GM19463 (cell line): ENCODE results near the gene REEP6.
"Not testable (repeated sequence)": the region's sequence is repeated elsewhere in the genome, so short reads cannot be mapped to it uniquely, and the experiment has no call there.

Experiments used
- ATAC-seq: cut with Tn5 transposase; IDR thresholded peaks from one replicate; pipeline ENCODE4 v1.9.1; 2021; ENCODE audit warnings: mild to moderate bottlenecking, moderate library complexity; ENCODE audit not compliant: unreplicated experiment

Gene REEP6

GRCh38 chr19:1522061-1522460 is 31.1 kb downstream of the REEP6 start:
- ATAC-seq, result no peak

- ATAC-seq, result no peak
These were observed 31.9 kb downstream of the REEP6 start for GRCh38 chr19:1522838-1523237.

GRCh38 chr19:1523412-1524286 is 32.7 kb downstream of the REEP6 start, which contains the start of gene PLK5:
Gene PLK5 (plus strand): TSS chr19:1524077. CDS start chr19:1526997, 2,920 bp downstream.
- no peak for ATAC-seq

- no peak for ATAC-seq
These were observed 33.4 kb downstream of the REEP6 start for GRCh38 chr19:1524287-1524971.

- ATAC-seq, result no peak
These were observed 34.0 kb downstream of the REEP6 start for GRCh38 chr19:1524972-1525325.

DNA sequence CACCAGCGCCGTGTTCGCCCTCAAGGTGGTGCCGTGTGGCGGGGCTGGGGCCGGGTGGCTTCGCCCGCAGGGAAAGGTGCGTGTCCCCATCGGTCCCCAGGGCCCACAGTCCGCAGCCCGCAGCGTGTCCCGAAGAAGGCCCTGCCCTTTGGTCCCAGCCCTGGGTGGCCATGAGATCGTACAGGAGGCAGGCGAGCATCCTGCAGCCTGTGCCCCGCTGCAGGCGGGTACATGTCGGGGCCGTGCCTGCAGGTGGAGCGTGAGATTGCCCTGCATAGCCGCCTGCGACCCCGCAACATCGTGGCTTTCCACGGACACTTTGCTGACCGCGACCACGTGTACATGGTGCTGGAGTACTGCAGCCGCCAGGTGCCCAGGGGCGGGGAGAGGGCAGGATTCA is 34.4 kb downstream of the REEP6 start:
- no peak for ATAC-seq

DNA sequence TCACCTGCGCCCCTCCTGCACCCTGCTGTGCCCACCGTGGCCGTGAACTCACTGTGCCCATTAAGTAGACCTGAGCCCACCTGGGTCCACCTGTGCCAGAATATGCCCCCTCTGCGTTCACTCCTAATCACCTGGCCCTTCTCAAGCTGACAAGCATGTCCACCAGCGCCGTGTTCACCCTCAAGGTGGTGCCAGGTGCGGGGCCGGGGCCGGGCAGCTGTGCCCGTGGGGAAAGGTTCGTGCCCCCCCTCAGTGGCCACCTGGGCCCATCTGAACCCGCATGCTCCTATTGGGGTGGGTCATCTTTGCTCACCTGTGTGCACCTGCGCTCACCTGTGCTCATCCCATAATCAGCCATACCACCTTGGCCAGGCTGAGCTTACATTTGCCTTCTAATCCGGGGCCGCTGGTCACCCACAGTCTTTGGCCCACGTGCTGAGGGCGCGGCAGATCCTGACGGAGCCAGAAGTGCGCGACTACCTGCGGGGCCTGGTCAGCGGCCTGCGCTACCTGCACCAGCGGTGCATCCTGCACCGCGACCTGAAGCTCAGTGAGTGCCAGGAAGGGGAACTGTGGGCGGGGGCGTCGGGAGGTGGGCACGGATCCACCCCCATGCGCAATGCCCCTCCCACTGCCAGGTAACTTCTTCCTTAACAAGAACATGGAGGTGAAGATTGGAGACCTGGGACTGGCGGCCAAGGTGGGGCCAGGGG is 35.2 kb downstream of the REEP6 start:
- ATAC-seq, result no peak

DNA sequence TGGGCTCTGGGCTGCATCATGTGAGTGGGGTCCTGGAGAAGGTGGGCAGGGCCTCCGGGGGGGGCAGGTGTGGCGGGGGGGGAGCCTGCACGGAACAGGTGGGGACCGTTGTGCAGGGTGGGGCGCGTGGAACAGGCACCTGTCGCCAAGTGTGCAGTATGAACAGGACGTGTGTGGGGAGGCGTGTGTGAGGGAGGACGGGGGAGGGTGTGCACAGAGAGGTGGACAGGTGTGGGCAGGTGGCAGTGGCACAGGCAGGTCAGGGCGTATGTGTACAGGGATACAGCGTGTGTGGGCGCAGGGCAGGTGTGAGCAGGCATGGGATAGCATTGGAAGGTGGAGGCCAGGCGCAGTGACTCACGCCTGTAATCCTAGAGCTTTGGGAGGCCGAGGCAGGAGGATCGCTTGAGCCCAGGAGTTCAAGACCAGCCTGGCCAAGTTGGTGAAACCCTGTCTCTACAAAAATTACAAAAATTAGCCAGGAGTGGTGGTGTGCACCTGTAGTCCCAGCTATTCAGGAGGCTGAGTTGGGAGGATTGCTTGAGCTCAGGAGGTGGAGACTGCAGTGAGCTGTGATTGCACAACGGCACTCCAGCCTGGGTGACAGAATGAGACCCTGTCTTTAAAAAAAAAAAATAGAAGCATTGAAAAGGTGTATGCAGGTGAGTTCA is 36.1 kb downstream of the REEP6 start:
- ATAC-seq, result no peak

DNA sequence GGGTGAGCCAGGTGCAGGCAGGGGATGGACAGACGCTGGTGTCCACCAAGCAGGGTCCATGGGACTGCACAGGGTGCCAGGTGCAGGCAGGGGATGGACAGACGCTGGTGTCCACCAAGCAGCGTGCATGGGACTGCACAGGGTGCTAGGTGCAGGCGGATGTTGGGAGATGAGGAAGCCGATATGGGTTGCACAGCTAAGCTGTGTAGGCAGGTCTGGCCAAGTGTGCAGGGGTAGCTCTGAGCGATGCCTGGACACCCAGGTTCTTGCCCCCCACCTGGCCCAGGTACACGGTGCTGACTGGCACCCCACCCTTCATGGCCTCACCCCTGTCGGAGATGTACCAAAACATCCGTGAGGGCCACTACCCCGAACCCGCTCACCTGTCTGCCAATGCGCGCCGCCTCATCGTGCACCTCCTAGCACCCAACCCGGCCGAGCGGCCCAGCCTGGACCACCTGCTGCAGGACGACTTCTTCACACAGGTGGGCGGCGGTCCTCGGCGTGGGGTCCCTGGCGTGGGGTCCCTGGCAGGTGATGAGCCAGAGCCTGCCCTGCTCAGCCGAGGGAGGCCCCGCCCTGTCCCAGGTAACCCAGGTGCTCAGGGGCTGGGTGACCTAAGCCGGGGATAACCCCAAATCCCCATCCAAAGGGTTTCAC is 36.8 kb downstream of the REEP6 start:
- ATAC-seq, result no peak

DNA sequence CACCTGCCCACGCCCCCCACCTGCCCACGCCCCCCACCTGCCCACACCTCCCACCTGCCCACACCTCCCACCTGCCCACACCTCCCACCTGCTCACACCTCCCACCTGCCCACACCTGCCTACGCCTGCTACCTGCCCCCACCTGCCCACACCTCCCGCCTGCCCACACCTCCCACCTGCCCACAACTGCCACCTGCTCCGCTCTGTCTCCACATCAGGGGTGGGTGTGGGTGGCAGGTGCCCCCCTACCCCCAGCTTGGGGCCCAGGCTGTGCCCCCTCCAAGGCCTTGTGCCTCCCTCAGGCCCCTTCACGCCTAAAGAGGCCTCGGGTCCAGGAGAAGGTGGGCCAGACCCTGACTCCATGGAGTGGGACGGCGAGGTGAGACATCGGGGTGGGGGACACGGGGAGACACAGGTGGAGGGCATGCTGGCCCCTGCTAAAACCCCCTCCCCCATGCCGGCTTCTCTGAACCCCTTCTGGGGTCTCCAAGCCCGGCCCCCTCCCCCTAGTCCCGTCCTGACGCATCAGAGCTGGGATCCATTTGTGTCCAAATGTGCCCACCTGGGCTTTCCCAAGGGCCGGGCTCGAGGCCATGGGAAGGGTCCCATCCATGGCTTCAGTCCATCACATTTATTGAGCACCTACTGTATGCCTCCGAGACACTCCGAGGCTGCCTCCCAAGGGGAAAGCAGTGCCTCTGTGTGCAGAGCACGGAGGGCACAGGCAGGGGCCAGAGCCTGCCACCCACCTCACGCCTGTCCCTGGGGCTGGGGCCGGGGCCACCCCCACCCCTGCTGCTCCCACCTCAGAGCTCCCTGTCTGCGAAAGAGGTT is 37.8 kb downstream of the REEP6 start:
- no peak for ATAC-seq

- no peak for ATAC-seq
These were observed 38.4 kb downstream of the REEP6 start for GRCh38 chr19:1529430-1529816.

- not testable (repeated sequence) for ATAC-seq
These were observed 39.9 kb downstream of the REEP6 start for GRCh38 chr19:1530856-1531255.

DNA sequence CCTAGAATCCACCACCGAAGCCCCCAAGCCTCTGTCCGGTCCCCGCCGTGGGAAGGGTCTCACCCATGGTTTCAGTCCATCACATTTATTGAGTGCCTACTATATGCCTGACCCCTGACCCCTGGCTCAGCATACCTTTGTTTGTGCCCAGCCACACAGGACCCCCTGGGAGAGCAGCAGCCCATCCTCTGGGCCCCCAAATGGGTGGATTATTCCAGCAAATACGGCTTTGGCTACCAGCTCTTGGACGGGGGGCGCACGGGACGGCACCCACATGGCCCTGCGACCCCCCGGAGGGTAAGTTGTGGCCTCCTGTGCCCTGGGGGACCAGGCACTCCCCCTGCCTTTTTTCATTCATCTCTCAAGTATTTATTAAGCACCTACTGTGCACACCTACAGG is 40.6 kb downstream of the REEP6 start:
- no peak for ATAC-seq

GRCh38 chr19:1532003-1532402 is 41.0 kb downstream of the REEP6 start:
- no peak for ATAC-seq

- no peak for ATAC-seq
These were observed 42.6 kb downstream of the REEP6 start for GRCh38 chr19:1533510-1534150.

DNA sequence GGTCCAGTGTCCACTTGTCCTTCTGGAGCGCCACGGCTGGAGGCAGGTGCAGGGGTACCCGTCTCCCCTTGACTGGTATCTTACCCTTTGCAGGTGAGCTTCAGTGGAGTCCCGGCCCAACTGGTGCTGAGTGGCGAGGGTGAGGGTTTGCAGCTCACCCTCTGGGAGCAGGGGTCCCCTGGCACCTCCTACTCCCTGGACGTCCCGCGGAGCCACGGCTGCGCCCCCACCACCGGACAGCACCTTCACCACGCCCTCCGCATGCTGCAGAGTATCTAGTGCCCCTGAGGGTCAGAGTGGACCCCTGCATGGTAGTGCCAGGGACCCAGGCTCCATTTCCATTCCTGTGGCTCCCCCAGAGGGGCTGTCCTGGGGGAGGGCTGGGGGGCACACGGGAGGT is 44.0 kb downstream of the REEP6 start:
- no peak for ATAC-seq

GRCh38 chr19:1535699-1536098 is 44.7 kb downstream of the REEP6 start:
- not testable (repeated sequence) for ATAC-seq

GRCh38 chr19:1538978-1539377 is 48.0 kb downstream of the REEP6 start:
- ATAC-seq, result no peak

DNA sequence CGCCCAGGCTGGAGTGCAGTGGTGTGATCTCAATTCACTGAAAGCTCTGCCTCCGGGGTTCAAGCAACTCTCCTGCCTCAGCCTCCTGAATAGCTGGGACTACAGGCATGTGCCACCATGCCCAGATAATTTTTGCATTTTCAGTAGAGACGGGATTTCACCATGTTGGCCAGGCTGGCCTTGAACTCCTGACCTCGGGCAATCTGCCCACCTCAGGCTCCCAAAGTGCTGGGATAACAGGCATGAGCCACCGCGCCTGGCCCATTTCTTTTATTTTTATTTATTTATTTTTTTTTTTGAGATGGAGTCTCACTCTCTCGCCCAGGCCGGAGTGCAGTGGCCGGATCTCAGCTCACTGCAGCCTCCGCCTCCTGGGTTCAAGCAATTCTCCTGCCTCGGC is 48.8 kb downstream of the REEP6 start:
- not testable (repeated sequence) for ATAC-seq
